Natural killer cell (primary cell): Measurements from ENCODE around the gene SMAD7. TPM values are rescaled to one million over a fixed set of nuclear protein-coding genes. Genes with fewer than 3 reads are reported as not detected.
A peak's percentile ranks its signal among the peaks of the same experiment; 100 is the strongest.

Experiments
- ATAC-seq, 3 donors: fragments of 150-1000 bp in 2 of 3; fragments of 200-7000 bp in 1 of 3; cut with Tn5 transposase; 1 replicate in 1 of 3; 2 replicates in 2 of 3; pipeline ENCODE4 v1.10.0; 2021; ENCODE audit warnings: mild to moderate bottlenecking in 2 of 3, moderate library complexity in 2 of 3
- DNase-seq, 2 donors: peaks; one replicate each; pipeline versions ENCODE4 v3.0.0 to v3.0.0-alpha.2; 2013 to 2021; ENCODE audit warnings: mixed read lengths in 1 of 2
- H3K27ac ChIP-seq: one replicate; pipeline ENCODE4 v1.5.1; 2013; ENCODE audit warnings: mild to moderate bottlenecking, low read length
- H3K27me3 ChIP-seq: one replicate; pipeline ENCODE4 v1.6.1; 2013; ENCODE audit warnings: low read length; ENCODE audit not compliant: control insufficient read depth, insufficient read depth
- H3K36me3 ChIP-seq: one replicate; pipeline ENCODE4 v1.6.1; 2013; ENCODE audit warnings: low read length; ENCODE audit not compliant: control insufficient read depth, insufficient read depth
- H3K4me1 ChIP-seq: one replicate; pipeline ENCODE4 v1.6.1; 2013; ENCODE audit warnings: low read length; ENCODE audit not compliant: control insufficient read depth, insufficient read depth
- H3K4me3 ChIP-seq: one replicate; pipeline ENCODE4 v1.5.1; 2013; ENCODE audit warnings: low read length
- H3K9me3 ChIP-seq: one replicate; pipeline ENCODE4 v1.6.1; 2013; ENCODE audit warnings: low read length; ENCODE audit not compliant: control insufficient read depth, insufficient read depth
- H3K27ac Mint-ChIP-seq, 2 donors: one replicate each; pipeline ENCODE4 v1.8.0; 2022; ENCODE audit warnings: mild to moderate bottlenecking in 2 of 2, mixed read lengths in 2 of 2, moderate library complexity in 1 of 2
- H3K27me3 Mint-ChIP-seq, 2 donors: one replicate each; pipeline ENCODE4 v1.8.0; 2022; ENCODE audit warnings: low read depth in 2 of 2, mixed read lengths in 2 of 2
- H3K36me3 Mint-ChIP-seq: one replicate; pipeline ENCODE4 v1.8.0; 2022; ENCODE audit warnings: mixed read lengths
- H3K4me1 Mint-ChIP-seq, 2 donors: one replicate each; pipeline ENCODE4 v1.8.0; 2022; ENCODE audit warnings: mixed read lengths in 2 of 2
- H3K4me3 Mint-ChIP-seq: one replicate; pipeline ENCODE4 v1.8.0; 2022; ENCODE audit warnings: mild to moderate bottlenecking, moderate library complexity, mixed read lengths
- H3K9me3 Mint-ChIP-seq, 2 donors: one replicate each; pipeline ENCODE4 v1.8.0; 2022; ENCODE audit warnings: mixed read lengths in 2 of 2
- WGBS: methylation state at CpG from one replicate; pipeline ENCODE4 v1.1.7; 2013; ENCODE audit warnings: missing lambda C conversion rate; ENCODE audit not compliant: insufficient coverage; 5-methylcytosine and 5-hydroxymethylcytosine counted together
- intact Hi-C: fragments of 100-400 bp; cut with micrococcal nuclease; formaldehyde crosslinking; loops from one replicate; pipeline ENCODE4 v1.14.2; 2022
- total RNA-seq, 4 donors: library from RNA; stranded (reverse); fragments of 120-200 nt in 1 of 4; gene quantifications; one replicate each; pipeline versions ENCODE4 v1.2.3 to v1.2.4, GENCODE V29; 2013 to 2022
- TF ChIP-seq, protein P1 (sequence below): fragments of 200-600 bp; IDR thresholded peaks from one replicate; pipeline ENCODE4 v1.8.0; 2022; ENCODE audit warnings: antibody characterized with exemption

The SMAD7 gene
- total RNA-seq, 3 donors from 2014 or later (not counting 1 experiment from before 2014, with no cell fraction given) = 127 to 204 (median 182) TPM

DNA sequence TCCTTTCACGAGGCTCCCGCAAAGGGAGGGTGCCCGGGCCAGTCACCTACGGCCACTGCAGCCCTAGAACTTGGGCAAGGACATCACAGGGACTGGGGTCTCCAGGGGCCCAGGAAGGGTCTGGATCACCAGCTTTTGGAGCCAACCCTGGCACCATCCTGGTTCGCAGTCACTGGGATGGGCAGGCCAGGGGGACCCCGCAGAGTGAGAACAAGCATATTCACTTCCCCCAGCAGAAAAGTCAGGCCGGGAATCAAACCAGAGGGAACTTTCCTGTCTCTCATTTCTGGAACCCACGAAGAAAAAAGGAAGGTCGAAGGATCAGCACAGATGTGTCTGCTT, 15.4 kb downstream of the SMAD7 start:
- intact Hi-C loops = loop anchor here (2.0 kb wide), 2 partner anchors 13 to 17 kb away; no protein-coding TSS in a partner anchor
- H3K4me3 Mint-ChIP-seq = peak overlapping the region; percentile 88
- H3K27me3 ChIP-seq = no peaks in the 10 kb centered on the region
- no peaks in the 10 kb centered on the region for H3K27me3 Mint-ChIP-seq
- peaks cover 90 to 95% of the 10 kb centered on the region in 2 donors for H3K4me1 Mint-ChIP-seq
- H3K36me3 Mint-ChIP-seq = no peaks in the 10 kb centered on the region
- 61% methylated on average over 9 of the region's 9 CpGs for WGBS
- H3K4me3 ChIP-seq = no peak overlapping the region
- no peaks in the 10 kb centered on the region for H3K9me3 ChIP-seq
- peaks cover 11% of the 10 kb centered on the region for H3K36me3 ChIP-seq
- DNase-seq = no peak
- TF ChIP-seq, protein P1, sequence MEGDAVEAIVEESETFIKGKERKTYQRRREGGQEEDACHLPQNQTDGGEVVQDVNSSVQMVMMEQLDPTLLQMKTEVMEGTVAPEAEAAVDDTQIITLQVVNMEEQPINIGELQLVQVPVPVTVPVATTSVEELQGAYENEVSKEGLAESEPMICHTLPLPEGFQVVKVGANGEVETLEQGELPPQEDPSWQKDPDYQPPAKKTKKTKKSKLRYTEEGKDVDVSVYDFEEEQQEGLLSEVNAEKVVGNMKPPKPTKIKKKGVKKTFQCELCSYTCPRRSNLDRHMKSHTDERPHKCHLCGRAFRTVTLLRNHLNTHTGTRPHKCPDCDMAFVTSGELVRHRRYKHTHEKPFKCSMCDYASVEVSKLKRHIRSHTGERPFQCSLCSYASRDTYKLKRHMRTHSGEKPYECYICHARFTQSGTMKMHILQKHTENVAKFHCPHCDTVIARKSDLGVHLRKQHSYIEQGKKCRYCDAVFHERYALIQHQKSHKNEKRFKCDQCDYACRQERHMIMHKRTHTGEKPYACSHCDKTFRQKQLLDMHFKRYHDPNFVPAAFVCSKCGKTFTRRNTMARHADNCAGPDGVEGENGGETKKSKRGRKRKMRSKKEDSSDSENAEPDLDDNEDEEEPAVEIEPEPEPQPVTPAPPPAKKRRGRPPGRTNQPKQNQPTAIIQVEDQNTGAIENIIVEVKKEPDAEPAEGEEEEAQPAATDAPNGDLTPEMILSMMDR = no peak
- H3K9me3 Mint-ChIP-seq = no peaks in the 10 kb centered on the region
- H3K27ac Mint-ChIP-seq = peak overlapping the region; percentile 95 to 96
- H3K4me1 ChIP-seq = peaks cover 94% of the 10 kb centered on the region
- H3K27ac ChIP-seq = peak overlapping the region; percentile 83
- no peak for ATAC-seq

DNA sequence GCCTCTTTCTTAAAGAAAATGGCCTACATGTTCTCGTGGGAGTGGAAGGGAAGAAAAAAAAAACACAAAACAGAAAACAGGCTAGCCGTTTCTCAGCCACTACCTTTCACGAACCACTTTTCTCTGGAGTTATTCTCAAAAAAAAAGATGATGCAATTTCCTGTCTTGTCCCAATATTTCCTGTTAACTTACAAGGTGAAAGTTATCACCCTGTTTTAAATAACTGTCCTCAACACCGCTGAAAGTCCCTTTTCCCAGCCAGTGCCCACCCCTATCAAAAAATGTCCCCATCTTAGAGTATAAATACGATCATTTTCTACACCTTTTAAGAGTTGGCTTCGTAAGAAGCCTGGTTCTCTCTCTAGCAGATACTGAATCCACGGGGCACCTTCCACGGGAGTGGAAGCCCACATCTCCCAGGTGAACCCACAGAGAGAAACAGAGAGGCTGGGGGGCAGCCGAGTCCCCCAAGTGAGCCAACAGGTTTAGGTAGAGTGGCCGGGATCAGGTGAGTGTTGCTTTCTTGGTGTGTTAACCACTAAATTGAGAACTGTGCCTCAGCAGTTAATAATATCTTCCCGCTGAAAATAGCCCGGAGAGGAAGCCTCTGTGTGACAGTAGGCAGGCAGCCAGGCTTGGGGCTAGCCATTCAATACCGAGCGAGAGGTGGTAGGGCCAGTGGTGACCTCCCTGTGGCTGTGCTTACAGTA, 15.9 kb downstream of the SMAD7 start:
- H3K9me3 ChIP-seq = no peaks in the 10 kb centered on the region
- Mint-ChIP-seq H3K36me3 (no peaks in the 10 kb centered on the region), H3K27ac (peak overlapping the region; percentile 95 to 96), H3K4me1 (peaks cover 92 to 95% of the 10 kb centered on the region in 2 donors), H3K4me3 (peak overlapping the region; percentile 88), H3K27me3 (no peaks in the 10 kb centered on the region), H3K9me3 (no peaks in the 10 kb centered on the region)
- DNase-seq (peak in 1 of 2 donors; percentile 56), ATAC-seq (peak; percentile 16 to 47 (median 32))
- no peaks in the 10 kb centered on the region for H3K27me3 ChIP-seq
- whole genome bisulfite sequencing = 9% methylated on average over 13 of the region's 14 CpGs
- TF ChIP-seq, protein P1 = no peak
- H3K4me1 ChIP-seq = peaks cover 94% of the 10 kb centered on the region
- peaks cover 9% of the 10 kb centered on the region for H3K36me3 ChIP-seq
- H3K27ac ChIP-seq = peak overlapping the region; percentile 83
- intact Hi-C loops = loop anchor here (2.0 to 5.0 kb wide), 3 partner anchors 14 to 103 kb away; no protein-coding TSS in a partner anchor
- no peak overlapping the region for H3K4me3 ChIP-seq

DNA sequence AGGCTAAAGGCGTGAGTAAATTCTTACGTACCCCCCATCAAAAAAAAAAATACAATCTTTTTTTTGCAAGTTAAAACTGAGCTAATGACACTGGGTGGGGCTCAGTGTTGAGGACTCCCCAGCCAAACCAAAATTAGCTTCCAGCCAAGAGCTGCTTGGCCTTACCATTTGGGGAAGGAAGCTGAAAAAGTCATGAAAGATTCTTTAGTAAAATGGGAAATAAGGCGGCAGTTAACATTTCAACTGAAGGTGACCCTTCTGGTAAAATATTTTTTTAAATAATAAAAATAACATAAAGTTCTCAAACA, 16.4 kb downstream of the SMAD7 start:
- Histone ChIP-seq H3K4me3 (no peak overlapping the region), H3K9me3 (no peaks in the 10 kb centered on the region), H3K4me1 (peaks cover 94% of the 10 kb centered on the region), H3K36me3 (peaks cover 7% of the 10 kb centered on the region), H3K27ac (peak overlapping the region; percentile 83), H3K27me3 (no peaks in the 10 kb centered on the region)
- TF ChIP-seq, protein P1 = no peak
- H3K36me3 Mint-ChIP-seq = no peaks in the 10 kb centered on the region
- WGBS = no CpG with 5 or more reads among the region's 3 CpGs
- peak overlapping the region; percentile 85 for H3K4me3 Mint-ChIP-seq
- ATAC-seq = no peak
- DNase-seq = no peak
- no peaks in the 10 kb centered on the region for H3K9me3 Mint-ChIP-seq
- H3K27me3 Mint-ChIP-seq = no peaks in the 10 kb centered on the region
- intact Hi-C loops = loop anchor here (2.0 to 5.0 kb wide), 3 partner anchors 14 to 102 kb away; no protein-coding TSS in a partner anchor
- peak overlapping the region; percentile 95 to 96 for H3K27ac Mint-ChIP-seq
- peaks cover 92 to 95% of the 10 kb centered on the region in 2 donors for H3K4me1 Mint-ChIP-seq
